ENCODE data around the gene ADGRD1.

ADGRD1 gene

DNA sequence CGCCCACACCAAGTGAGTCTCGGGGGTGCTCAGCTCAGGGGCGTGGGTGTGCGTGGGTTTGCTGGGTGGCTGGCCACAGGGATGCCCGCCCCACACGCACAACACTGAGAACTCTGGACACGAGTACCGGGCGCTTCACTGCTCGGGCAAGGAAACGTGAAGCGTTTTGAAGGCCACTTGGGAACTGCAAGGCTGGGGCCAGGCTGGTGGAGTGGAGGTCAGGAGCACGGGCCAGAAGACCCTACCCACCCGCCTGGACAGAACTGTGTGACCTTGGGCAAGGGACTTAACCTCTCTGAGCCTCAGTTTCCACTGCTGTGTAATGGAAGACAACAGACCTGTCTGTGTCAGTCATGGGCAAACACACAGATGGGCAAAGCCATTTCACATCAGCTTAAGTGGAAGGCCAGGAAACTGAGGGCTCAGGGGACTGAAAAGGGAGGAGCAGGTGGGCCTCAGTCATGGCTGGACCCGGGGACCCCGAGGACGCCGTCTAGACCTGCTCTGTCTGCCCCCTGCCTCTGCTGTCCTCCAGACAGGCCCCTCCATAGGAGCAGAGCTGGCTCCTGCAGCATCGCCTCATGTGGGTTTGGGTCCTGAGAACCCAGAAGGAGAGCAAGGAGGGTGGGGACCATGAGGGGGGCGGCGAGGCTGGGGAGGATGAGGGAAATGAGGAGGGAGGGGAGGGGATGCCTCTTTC lies 52.5 kb downstream of the ADGRD1 start:
- no peak overlapping the region for H3K9ac ChIP-seq (ENCODE audit: insufficient read length)
- H3K4me3 ChIP-seq = no peak overlapping the region
- no peak overlapping the region for H3K27ac ChIP-seq
- H3K9me3 ChIP-seq (ENCODE audit: low read depth, low read length) = no peaks in the 10 kb centered on the region
- no peak for TF ChIP-seq EZH2 (IDR thresholded peaks at IDR 0.05)
- no peak for TF ChIP-seq POLR2AphosphoS5 (IDR thresholded peaks at IDR 0.05; ENCODE audit: borderline replicate concordance, low read depth, low read length)
- no peaks in the 10 kb centered on the region for H3K36me3 ChIP-seq (ENCODE audit: insufficient read depth, low read length)
- no peak for DNase-seq (ENCODE audit: low read depth, low spot score)

DNA sequence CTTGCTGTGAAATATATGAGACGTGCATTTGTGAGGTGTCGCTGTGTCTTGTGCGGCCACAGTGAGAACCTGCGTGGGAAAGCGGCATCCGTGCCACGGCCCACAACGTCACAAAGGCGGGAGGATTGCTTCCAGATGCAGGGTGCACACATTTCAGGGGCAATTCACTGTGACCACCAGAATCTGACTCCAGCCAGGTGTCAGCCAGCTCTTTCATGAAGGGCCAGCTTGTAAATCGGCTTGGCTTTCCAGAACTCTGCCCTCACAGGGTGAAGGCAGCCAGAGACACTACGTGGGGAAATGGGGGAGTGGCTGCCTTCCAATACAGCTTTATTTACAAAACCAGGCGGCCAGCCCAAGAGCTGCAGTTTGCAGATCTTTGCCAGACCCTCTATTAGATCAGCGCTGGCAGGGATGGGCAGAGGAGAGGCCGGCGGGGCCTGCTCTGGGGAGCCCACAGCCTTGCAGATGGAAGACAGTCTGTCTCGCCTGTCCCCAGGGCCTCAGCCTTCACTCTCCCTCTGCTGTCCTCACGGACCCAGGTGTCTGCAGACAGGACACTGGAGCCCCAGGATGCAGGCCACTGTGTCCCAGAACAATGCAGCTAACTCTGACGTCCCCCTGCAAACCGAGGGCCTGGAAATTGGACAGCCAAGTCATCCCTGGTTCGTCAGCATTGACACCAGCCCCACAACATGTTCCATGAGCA lies 53.5 kb downstream of the ADGRD1 start:
- H3K9me3 ChIP-seq (ENCODE audit: low read depth, low read length) = no peaks in the 10 kb centered on the region
- TF ChIP-seq EZH2 (IDR thresholded peaks at IDR 0.05) = no peak
- no peak for TF ChIP-seq POLR2AphosphoS5 (IDR thresholded peaks at IDR 0.05; ENCODE audit: borderline replicate concordance, low read depth, low read length)
- TF ChIP-seq FOXP2 (optimal IDR thresholded peaks at IDR 0.05; ENCODE audit: control extremely low read depth, extremely low read length, insufficient read depth) = no peak
- H3K27ac ChIP-seq = no peak overlapping the region
- no peak for DNase-seq (ENCODE audit: low read depth, low spot score)
- H3K9ac ChIP-seq (ENCODE audit: insufficient read length) = no peak overlapping the region
- H3K4me3 ChIP-seq = no peak overlapping the region
- no peaks in the 10 kb centered on the region for H3K36me3 ChIP-seq (ENCODE audit: insufficient read depth, low read length)

DNA sequence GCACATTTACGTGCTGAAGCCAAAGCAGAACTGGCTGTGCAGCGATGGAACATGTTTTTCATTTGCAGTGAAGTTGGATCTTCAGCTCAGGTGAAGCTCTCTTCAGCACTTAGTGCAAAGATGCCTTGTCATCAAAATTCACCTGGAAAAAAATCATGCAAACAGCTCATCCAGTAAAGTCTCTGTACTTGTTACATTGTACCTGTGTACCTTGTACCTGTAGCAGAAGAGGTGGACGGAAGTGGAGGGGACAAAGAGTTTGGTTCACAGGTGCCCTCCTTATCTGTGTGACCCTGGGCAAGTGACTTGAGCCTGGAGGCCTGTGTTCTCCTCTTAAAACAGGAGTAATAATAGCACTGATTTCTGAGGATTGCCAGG lies 54.0 kb downstream of the ADGRD1 start:
- H3K9me3 ChIP-seq (ENCODE audit: low read depth, low read length) = no peaks in the 10 kb centered on the region
- H3K9ac ChIP-seq (ENCODE audit: insufficient read length) = no peak overlapping the region
- no peak for DNase-seq (ENCODE audit: low read depth, low spot score)
- H3K36me3 ChIP-seq (ENCODE audit: insufficient read depth, low read length) = no peaks in the 10 kb centered on the region
- H3K27ac ChIP-seq = no peak overlapping the region
- no peak overlapping the region for H3K4me3 ChIP-seq
- TF ChIP-seq POLR2AphosphoS5 (IDR thresholded peaks at IDR 0.05; ENCODE audit: borderline replicate concordance, low read depth, low read length) = no peak
- TF ChIP-seq FOXP2 (optimal IDR thresholded peaks at IDR 0.05; ENCODE audit: control extremely low read depth, extremely low read length, insufficient read depth) = no peak
- no peak for TF ChIP-seq EZH2 (IDR thresholded peaks at IDR 0.05)

DNA sequence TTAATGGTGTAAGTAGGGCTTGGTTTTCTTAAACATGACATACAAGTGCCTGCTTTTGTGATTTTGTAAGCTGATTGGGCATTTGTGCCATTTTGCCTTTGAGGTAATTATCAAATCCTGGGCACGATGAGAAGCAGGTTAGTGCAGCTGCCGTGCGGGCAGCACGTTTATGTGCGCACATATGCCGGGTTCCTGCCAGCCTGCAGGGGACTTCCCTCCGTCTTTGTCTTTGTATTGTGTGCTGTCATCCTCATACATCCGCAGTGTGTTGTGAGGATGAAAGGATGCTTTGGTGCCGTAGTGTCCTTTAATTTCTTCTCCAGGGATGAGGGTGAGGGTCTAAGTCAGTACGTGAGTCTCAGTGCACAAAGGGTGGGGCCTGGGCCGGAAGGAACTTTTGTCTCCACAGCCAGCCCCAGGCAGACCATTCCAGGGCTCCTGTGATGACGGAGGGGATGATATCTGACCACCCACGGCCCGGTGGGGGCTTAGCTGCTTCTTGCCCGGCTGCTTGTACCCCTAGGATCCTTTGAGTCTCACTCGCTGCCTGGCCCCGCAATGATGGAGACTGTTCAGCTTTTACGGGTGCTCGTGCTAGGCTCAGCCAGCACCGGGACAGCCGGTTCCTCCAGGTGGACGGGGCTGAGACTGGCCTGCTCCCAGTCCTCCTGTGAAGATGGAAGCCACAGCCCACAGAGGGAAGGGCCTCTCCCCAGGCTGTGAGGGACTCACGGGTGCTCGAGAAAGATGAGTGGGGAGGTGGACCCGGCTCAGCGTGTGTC lies 54.6 kb downstream of the ADGRD1 start:
- Histone ChIP-seq H3K4me3 (no peak overlapping the region), H3K9me3 (ENCODE audit: low read depth, low read length) (no peaks in the 10 kb centered on the region), H3K9ac (ENCODE audit: insufficient read length) (no peak overlapping the region), H3K27ac (no peak overlapping the region), H3K36me3 (ENCODE audit: insufficient read depth, low read length) (no peaks in the 10 kb centered on the region)
- no peak for TF ChIP-seq FOXP2 (optimal IDR thresholded peaks at IDR 0.05; ENCODE audit: control extremely low read depth, extremely low read length, insufficient read depth)
- no peak for TF ChIP-seq POLR2AphosphoS5 (IDR thresholded peaks at IDR 0.05; ENCODE audit: borderline replicate concordance, low read depth, low read length)
- TF ChIP-seq EZH2 (IDR thresholded peaks at IDR 0.05) = no peak
- DNase-seq (ENCODE audit: low read depth, low spot score) = no peak

- H3K9me3 ChIP-seq (ENCODE audit: low read depth, low read length) = no peaks in the 10 kb centered on the region
- no peak overlapping the region for H3K9ac ChIP-seq (ENCODE audit: insufficient read length)
- H3K4me3 ChIP-seq = no peak overlapping the region
- TF ChIP-seq EZH2 (IDR thresholded peaks at IDR 0.05) (no peak), POLR2AphosphoS5 (IDR thresholded peaks at IDR 0.05; ENCODE audit: borderline replicate concordance, low read depth, low read length) (no peak), FOXP2 (optimal IDR thresholded peaks at IDR 0.05; ENCODE audit: control extremely low read depth, extremely low read length, insufficient read depth) (no peak)
- no peak overlapping the region for H3K27ac ChIP-seq
- DNase-seq (ENCODE audit: low read depth, low spot score) = no peak
- H3K36me3 ChIP-seq (ENCODE audit: insufficient read depth, low read length) = no peaks in the 10 kb centered on the region
These were observed 55.2 kb downstream of the ADGRD1 start for GRCh38 chr12:131008913-131009270.

GRCh38 chr12:131009595-131010395 lies 56.1 kb downstream of the ADGRD1 start:
- H3K9ac ChIP-seq (ENCODE audit: insufficient read length) = no peak overlapping the region
- H3K4me3 ChIP-seq = no peak overlapping the region
- H3K9me3 ChIP-seq (ENCODE audit: low read depth, low read length) = no peaks in the 10 kb centered on the region
- H3K36me3 ChIP-seq (ENCODE audit: insufficient read depth, low read length) = no peaks in the 10 kb centered on the region
- no peak overlapping the region for H3K27ac ChIP-seq
- DNase-seq (ENCODE audit: low read depth, low spot score) = no peak
- no peak for TF ChIP-seq POLR2AphosphoS5 (IDR thresholded peaks at IDR 0.05; ENCODE audit: borderline replicate concordance, low read depth, low read length)
- no peak for TF ChIP-seq EZH2 (IDR thresholded peaks at IDR 0.05)
- TF ChIP-seq FOXP2 (optimal IDR thresholded peaks at IDR 0.05; ENCODE audit: control extremely low read depth, extremely low read length, insufficient read depth) = no peak

DNA sequence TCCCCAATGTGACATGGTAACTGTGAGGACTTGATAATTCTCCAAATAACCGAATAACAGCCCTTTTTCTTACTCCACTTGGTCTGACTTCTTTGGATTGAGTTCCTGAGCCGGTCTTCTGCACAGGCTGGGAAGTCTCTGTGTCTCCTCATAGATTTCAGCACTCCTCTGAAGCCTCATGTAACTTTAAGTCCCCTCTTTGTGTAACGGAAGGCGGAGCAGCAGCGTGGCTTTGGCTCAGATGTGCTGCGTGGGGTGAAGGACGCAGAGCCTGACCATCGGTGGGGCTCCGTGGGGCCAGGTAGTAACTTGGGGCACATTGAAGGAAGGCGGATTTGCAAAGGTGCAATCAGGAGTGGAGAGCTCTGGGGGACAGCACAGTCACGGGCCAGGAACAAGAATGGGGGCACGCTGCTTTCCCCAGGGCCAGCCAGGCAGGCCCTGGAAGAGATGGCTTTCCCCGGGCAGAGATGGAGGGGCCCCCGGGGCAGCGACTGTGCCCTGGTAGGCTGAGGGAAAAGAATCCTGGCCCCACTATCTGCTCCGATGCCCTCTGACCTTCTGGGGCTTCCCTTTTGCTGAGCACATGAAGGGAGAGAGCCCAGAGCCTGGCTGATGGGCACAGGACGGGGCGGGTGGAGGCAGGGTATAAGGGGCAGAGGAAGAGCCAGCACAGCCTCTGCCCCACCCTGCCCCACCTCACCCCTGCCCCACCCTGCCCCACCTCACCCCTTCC lies 56.9 kb downstream of the ADGRD1 start:
- TF ChIP-seq FOXP2 (optimal IDR thresholded peaks at IDR 0.05; ENCODE audit: control extremely low read depth, extremely low read length, insufficient read depth) (no peak), POLR2AphosphoS5 (IDR thresholded peaks at IDR 0.05; ENCODE audit: borderline replicate concordance, low read depth, low read length) (no peak), EZH2 (IDR thresholded peaks at IDR 0.05) (no peak)
- Histone ChIP-seq H3K36me3 (ENCODE audit: insufficient read depth, low read length) (no peaks in the 10 kb centered on the region), H3K9me3 (ENCODE audit: low read depth, low read length) (no peaks in the 10 kb centered on the region), H3K27ac (no peak overlapping the region), H3K9ac (ENCODE audit: insufficient read length) (no peak overlapping the region), H3K4me3 (no peak overlapping the region)
- DNase-seq (ENCODE audit: low read depth, low spot score) = no peak

Data from SK-N-MC (cell line).